LNCaP clone FGC (cell line): ENCODE results near the gene PROX2.
A peak's percentile ranks its signal among the peaks of the same experiment; 100 is the strongest.

Source experiments
- DNase-seq: peaks from one replicate; pipeline ENCODE4 v3.0.0-alpha.2; 2011; ENCODE audit warnings: low read depth
- H3K4me3 ChIP-seq: 2 replicates; pipeline ENCODE4 v1.5.1; 2011; ENCODE audit warnings: mild to moderate bottlenecking, low read depth, low read length, control low read depth
- TF ChIP-seq, protein P1 (sequence below): IDR thresholded peaks from 2 replicates; pipeline ENCODE4 v1.5.1; 2012; ENCODE audit warnings: mild to moderate bottlenecking; ENCODE audit not compliant: control insufficient read depth, insufficient read depth; ENCODE audit errors: extremely low read depth

PROX2 gene

DNA sequence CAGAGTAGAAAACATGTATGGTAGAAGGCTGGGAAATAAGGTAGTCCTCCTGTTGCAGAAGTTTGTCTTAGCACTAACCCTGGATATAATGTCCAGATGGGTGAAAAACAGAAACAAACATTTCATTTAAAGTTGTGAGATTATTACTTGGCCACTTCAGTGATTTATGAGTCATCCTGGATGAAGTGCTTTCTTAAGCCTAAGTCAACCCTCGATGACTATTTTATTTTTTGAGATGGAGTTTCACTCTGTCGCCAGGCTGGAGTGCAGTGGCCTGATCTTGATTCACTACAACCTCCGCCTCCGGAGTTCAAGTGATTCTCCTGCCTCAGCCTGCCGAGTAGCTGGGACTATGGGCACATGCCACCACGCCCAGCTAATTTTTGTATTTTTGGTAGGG is 15.9 kb upstream of the PROX2 start:
- TF ChIP-seq, protein P1, sequence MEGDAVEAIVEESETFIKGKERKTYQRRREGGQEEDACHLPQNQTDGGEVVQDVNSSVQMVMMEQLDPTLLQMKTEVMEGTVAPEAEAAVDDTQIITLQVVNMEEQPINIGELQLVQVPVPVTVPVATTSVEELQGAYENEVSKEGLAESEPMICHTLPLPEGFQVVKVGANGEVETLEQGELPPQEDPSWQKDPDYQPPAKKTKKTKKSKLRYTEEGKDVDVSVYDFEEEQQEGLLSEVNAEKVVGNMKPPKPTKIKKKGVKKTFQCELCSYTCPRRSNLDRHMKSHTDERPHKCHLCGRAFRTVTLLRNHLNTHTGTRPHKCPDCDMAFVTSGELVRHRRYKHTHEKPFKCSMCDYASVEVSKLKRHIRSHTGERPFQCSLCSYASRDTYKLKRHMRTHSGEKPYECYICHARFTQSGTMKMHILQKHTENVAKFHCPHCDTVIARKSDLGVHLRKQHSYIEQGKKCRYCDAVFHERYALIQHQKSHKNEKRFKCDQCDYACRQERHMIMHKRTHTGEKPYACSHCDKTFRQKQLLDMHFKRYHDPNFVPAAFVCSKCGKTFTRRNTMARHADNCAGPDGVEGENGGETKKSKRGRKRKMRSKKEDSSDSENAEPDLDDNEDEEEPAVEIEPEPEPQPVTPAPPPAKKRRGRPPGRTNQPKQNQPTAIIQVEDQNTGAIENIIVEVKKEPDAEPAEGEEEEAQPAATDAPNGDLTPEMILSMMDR = no peak
- no peak overlapping the region for H3K4me3 ChIP-seq
- DNase-seq = no peak

DNA sequence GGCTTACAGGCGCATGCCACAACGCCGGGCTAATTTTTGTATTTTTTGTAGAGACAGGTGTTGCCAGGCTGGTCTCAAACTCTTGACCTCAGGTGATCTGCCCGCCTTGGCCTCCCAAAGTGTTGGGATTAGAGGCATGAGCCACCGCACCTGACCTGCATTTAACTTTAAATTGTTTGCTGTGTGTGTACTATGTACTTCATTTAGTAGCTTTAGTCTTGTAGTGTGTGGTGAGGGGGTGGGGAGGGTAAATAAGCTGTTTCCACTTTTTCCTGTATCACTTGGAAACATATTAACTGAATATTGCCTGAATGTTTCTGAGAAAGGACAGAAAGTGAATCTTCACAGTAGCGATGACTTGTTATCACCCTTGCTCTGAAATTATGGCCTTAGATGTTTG is 14.3 kb upstream of the PROX2 start:
- TF ChIP-seq, protein P1 = no peak
- no peak for DNase-seq
- H3K4me3 ChIP-seq = no peak overlapping the region

DNA sequence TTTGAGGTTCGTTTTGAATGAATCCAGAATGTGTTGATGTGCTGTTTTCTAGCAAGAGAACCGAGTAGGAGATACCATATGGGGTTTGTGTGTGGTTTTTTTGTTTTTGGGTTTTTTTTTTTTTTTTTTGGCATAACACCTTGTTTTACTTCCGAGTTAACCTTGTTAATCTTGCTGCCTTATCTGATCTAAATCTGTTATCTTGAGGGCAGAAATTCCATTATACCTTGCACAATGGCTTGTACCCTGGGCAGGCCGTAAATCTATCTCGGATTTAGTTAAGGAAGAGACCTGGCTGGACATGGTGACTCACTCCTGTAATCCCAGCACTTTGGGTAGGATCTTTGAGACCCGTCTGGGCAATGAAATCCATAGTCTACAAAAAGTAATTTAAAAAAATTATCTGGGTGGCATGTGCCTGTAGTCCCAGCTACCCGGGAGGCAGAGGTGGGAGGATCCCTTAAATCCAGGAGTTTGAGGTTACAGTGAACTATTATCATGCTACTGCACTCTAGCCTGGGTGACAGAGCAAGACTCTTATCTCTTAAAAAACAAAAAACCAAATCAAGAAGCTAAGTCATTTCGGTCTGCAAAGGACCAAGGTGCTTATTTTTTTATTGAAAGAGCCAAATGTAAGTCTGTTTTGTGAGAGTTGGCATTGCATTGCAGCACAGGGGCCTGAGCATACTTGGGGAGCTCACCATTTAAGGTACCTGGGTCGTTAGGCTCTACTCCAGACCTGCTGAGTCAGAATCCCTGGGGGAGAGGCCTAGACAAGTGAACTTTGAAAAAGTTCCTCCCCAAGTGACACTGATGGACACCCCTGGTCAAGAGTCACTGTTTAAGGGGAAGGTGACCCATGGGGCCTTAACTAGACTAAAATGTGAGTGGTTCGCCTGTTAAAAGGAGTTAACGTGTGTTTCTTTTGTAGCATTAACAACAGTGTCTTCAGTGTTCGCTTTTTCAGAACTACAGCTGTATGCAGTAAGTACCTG is 12.5 kb upstream of the PROX2 start:
- H3K4me3 ChIP-seq = no peak overlapping the region
- no peak for DNase-seq
- TF ChIP-seq, protein P1 = no peak

DNA sequence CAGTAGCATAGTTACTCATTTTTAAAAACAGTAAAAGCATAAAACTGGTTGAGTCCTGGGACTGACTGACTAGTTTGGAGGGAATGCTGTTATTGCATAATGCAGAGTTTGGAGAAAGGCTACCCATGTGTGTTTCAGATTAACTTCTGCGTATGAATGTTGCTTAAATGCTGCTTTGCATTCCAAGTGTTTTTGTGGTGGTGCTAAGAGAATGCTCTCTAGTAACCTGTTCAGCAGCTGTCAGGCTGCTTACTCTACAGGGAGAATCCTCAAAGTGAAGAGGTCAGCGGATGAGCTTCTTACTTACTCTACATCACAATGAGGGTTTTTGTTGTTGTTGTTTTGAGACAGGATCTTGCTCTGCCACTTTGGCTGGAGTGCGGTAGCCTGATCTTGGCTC is 10.1 kb upstream of the PROX2 start:
- TF ChIP-seq, protein P1 = no peak
- DNase-seq = no peak
- no peak overlapping the region for H3K4me3 ChIP-seq

DNA sequence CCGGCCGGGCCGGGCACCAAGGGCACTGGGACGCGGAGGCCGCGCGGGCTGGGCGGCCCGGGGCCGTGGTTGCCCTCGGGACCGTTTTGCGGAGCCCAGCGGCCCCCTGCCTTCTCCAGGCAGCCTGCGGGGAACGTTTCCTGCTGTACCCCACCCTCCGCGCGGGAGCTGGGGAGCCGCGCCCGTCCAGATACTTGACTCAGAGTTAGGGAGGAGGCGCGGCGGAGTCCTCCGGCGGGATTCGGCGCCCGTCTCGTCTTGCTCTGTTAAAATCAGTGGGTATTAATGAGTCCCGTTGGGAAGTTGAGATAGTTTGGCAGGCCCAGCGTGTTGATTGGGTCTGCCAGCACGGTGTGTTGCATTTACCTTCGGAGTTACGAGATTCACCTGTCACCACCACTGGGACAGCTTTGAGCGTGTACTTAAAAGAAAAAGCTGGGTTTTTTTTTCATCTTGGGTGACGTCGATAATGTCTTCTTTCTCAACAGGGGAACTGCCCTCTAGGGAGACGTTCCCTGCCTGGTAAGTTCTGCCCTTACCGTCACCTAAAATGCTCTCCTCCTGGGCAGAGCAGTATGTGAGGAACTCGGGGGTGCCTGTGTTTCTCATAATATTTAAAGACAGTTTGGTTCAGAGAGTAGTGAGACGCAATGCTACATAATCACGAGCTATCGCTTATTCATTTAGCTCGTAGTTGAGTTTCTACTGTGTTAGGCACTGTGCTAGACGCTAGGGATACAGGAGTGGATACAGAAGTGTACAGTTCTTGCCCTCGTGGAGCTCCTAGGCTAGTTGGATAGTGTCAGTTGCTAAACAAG is 6.4 kb upstream of the PROX2 start:
- no peak for DNase-seq

DNA sequence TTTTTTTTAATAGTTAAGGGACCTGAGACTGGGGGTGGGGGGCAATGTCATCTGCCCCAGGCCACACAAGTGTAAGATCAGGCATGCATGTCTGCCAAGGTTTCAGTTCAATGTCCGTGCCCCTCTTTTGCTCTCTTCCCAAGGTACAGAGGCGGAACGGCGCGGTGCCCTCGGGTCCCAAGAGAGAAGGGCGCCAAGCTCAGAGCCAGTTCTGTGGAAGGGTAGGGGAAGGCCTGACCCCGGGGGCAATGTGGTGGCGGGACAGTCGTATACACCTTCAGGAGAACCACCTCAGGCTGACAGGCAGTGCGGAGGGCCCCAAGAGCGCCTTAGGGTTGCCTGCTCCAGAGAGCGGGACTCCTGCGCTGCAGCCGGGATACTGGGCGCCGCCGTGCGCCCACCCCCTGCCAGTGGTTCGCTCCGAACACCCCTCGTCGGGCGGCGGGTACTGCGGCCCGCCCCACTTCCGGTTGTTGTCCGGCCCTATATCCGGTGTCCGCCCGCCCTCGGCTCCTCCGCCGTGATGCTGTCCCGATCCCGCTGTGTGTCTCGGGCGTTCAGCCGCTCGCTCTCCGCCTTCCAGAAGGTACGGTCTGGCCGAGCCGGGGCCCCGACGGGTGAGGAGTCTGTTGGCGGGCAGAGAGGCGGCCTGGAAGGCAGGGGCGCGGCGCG is 5.6 kb upstream of the PROX2 start, which contains the start of gene DLST:
TSS of gene DLST (plus strand) at position 486 of the 672 bp plus-strand sequence. CDS start at position 524, 38 bp downstream.
- peak within 1 kb of the TSS; percentile 76 for H3K4me3 ChIP-seq
- TF ChIP-seq, protein P1 = no peak
- peak; percentile 44 for DNase-seq

More for the DNA sequence above, 6.4 kb upstream of the PROX2 start:
- H3K4me3 ChIP-seq = peak overlapping the region; percentile 76
- TF ChIP-seq, protein P1 = no peak
